ENCODE results near the gene PTX3.

- TF ChIP-seq CTCF (conservative IDR thresholded peaks at IDR 0.05) (no peak), ZFX (IDR thresholded peaks at IDR 0.05) (no peak)
Observed at GRCh38 chr3:157472648-157473047, 36.0 kb downstream of the PTX3 start.

Data from C4-2B (cell line).